Fibroblast of skin of right biceps (primary cell): ENCODE measurements around the gene ATR.
"Not testable (repeated sequence)": the region's sequence is repeated elsewhere in the genome, so short reads cannot be mapped to it uniquely, and the experiment has no call there.

ENCODE experiments used
- DNase-seq: peaks from one replicate; pipeline ENCODE4 v3.0.0-alpha.2; 2013

Gene ATR

DNA sequence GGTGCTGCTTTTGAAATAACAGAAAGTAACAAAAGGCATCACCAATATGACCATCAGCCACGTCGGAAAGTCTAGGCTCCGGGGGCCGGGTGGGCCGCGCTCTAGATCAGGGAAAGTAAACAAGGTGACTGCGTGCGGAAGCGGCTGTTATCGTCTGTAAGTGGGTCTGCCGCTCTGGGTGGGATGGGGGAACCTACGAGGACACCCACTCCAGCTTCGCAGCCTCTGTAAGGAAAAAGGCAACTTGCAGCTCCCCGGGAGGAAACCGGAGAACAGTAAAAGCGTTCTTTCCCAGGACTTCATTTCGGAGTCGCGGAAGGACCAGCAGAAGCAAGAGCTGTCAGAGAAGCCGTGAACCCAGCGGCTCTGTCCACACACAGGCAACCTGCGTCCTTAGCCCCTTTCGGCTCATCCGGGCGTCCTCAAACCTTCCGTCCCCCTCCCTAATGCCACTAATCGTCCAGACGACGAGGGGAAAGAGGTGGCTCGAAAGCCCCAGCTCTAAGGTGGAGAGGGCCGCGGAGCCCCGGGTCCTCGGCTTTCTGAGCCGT, 131.2 kb downstream of the ATR start:
- peak; percentile 51 for DNase-seq

GRCh38 chr3:142445816-142446254, 132.7 kb downstream of the ATR start:
- DNase-seq = peak; percentile 21

GRCh38 chr3:142444343-142444742, 134.2 kb downstream of the ATR start:
- DNase-seq = no peak

DNA sequence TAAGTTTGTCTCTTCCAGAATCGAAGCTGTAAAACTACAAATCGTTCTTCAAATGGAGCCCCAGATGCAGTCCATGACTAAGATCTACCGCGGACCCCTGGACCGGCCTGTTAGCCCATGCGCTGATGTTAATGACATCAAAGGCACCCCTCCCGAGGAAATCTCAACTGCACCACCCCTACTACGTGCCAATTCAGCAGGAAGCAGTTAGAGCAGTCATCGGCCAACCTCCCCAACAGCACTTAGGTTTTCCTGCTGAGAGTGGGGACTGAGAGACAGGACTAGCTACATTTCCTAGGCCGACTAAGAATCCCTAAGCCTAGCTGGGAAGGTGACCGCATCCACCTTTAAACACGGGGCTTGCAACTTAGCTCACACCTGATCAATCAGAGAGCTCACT, 135.5 kb downstream of the ATR start:
- DNase-seq = not testable (repeated sequence)

DNA sequence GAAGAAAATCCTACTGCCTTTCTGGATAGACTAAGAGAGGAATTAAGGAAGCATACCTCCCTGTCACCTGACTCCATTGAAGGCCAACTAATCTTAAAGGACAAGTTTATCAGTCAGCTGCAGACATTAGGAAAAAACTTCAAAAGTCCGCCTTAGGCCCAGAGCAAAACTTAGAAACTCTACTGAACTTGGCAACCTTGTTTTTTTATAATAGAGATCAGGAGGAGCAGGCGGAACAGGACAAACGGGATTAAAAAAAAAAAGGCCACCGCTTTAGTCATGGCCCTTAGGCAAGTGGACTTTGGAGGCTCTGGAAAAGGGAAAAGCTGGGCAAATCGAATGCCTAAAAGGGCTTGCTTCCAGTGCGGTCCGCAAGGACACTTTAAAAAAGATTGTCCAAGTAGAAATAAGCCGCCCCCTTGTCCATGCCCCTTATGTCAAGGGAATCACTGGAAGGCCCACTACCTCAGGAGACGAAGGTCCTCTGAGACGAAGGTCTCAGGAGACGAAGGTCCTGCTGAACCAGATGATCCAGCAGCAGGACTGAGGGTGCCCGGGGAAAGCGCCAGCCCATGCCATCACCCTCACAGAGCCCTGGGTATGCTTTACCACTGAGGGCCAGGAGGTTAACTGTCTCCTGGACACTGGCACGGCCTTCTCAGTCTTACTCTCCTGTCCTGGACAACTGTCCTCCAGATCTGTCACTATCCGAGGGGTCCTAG, 138.9 kb downstream of the ATR start:
- not testable (repeated sequence) for DNase-seq

DNA sequence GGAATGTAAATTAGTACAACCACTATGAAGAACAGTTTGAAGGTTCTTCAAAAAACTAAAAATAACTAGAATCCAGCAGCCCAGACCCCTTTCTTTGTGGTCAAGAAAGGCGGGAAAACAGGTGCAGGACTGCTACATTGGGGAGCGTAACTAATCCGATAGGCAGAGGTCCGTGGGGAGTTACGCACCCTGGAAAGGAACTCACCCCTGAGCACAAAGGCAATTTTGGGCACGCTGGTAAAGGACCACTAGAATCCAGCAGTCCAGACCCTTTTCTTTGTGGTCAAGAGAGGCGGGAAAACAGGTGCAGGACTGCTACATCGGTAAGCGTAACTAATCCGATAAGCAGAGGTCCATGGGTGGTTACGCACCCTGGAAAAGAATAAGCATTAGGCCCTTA, 140.4 kb downstream of the ATR start:
- DNase-seq = not testable (repeated sequence)

GRCh38 chr3:142436951-142437585, 141.5 kb downstream of the ATR start:
- DNase-seq = no peak

- DNase-seq = no peak
These were observed 144.0 kb downstream of the ATR start for GRCh38 chr3:142434503-142434902.

DNA sequence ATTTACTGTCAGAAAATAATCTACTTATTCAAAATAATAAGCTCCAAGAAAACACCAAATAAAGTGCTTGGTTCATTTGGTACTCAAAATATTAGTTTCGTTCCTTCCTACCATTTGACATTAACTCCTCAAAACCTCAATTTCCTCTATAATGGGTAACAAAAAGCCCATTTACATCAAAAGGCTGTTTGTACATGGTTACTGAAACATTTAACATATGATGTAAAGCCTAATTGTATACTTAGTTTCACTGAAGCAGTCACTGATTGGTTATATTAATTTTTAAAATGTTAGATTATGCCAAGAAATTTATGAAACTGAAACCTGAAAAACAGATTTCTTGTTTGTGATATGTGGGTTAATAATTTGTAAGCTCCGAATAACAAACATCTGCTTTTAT, 145.4 kb downstream of the ATR start:
- DNase-seq = no peak

GRCh38 chr3:142429582-142429981, 149.0 kb downstream of the ATR start:
- DNase-seq = no peak

- DNase-seq = no peak
These were observed 153.8 kb downstream of the ATR start for GRCh38 chr3:142424754-142425153.

DNA sequence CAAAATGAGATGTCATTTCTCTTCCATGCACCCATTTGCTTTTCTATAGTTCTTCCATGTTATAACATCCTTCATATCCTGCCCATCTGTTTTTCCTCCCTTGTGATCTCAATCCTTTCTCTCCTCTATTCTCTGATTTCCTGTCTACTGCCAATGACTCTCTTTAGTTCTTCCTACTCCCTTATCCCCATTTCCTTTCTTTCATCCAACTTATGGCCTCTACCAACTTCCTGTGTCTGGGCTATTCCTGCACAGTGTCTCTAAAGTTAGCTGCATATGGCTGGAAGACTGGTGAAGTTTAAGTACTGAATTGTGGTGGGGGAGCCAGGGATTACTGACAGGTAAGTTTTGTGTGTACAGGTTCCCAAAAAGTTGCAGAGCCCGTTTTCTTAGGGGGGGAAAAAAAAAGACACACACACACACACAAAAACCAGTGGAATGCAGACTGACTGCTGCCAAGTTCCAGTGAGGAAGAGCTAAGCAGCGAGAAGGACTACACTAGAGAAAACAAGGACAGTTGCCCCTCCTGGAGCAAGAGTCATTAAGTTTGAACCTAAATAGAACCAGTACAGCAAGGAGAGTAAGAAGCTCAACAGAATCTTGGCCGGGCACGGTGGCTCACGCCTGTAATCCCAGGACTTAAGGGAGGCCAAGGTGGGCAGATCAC, 159.5 kb downstream of the ATR start:
- no peak for DNase-seq

- DNase-seq = no peak
These were observed 161.2 kb downstream of the ATR start for GRCh38 chr3:142417302-142417701.

- not testable (repeated sequence) for DNase-seq
These were observed 178.0 kb downstream of the ATR start for GRCh38 chr3:142400537-142400936.
